Mucosa of descending colon (tissue), 3 donors: ENCODE measurements around the gene ZNF207. TPM values are rescaled to one million over a fixed set of nuclear protein-coding genes. Genes with fewer than 3 reads are reported as not detected.
A peak's percentile ranks its signal among the peaks of the same experiment; 100 is the strongest.

Experiments
- ATAC-seq: fragments of 200-7000 bp; cut with Tn5 transposase; one replicate; pipeline ENCODE4 v1.9.1; 2020; ENCODE audit warnings: mild to moderate bottlenecking, moderate library complexity
- DNase-seq, 3 donors: peaks; one replicate each; pipeline ENCODE4 v3.0.0-alpha.2; 2020
- H3K36me3 ChIP-seq: fragments of 200-600 bp; one replicate; pipeline ENCODE4 v1.8.0; 2021; ENCODE audit warnings: low read depth, mild to moderate bottlenecking
- H3K4me1 ChIP-seq: fragments of 200-600 bp; one replicate; pipeline ENCODE4 v1.8.0; 2021; ENCODE audit warnings: low read depth, mild to moderate bottlenecking
- H3K4me3 ChIP-seq: fragments of 200-600 bp; one replicate; pipeline ENCODE4 v1.8.0; 2021; ENCODE audit warnings: mild to moderate bottlenecking
- H3K9me3 ChIP-seq: fragments of 200-600 bp; one replicate; pipeline ENCODE4 v1.8.0; 2021; ENCODE audit warnings: mild to moderate bottlenecking
- intact Hi-C, 2 donors: fragments of 100-400 bp; cut with DNase I in 1 of 2; cut with micrococcal nuclease in 1 of 2; formaldehyde crosslinking; loops; one replicate each; pipeline versions ENCODE4 v1.11.0 to v1.11.1; 2022; cut with DNase I, micrococcal nuclease
- long read RNA-seq, 2 donors: library from polyadenylated mRNA; unstranded; transcript quantifications; one replicate each; pipeline ENCODE4 v2.0.0, GENCODE V29; 2019 to 2021
- total RNA-seq, 3 donors: library from RNA; stranded (reverse); fragmentation: NEBNext Ultra II Directional in 2 of 3; extraction: Animal tissue kit (Norgen Biotek cat#: 25700) in 2 of 3; gene quantifications; one replicate each; pipeline versions ENCODE4 v1.2.1 to v1.2.4, GENCODE V29; 2021 to 2023
- TF ChIP-seq, protein P1 (sequence below): fragments of 200-600 bp; IDR thresholded peaks from one replicate; pipeline ENCODE4 v1.8.0; 2022; ENCODE audit warnings: antibody characterized with exemption, mild to moderate bottlenecking
- donor health status: DM: no; HTN: no; CAD: no; lungs with moderate emphysema.
- donor health status: DM: no; HTN: no; CAD: no.
- donor health status: DM: no; HTN: yes; CAD: no.

Gene ZNF207
- total RNA-seq = 100 to 1,000 TPM; 141 to 168 (median 161) TPM
- long read RNA-seq, donor 1, full-length matches to known transcripts = 28 of 48 reads
- long read RNA-seq, donor 1, partial matches to known transcripts = 9 of 48 reads
- long read RNA-seq, donor 1, other reads (novel, unspliced or antisense) = 11 of 48 reads
- long read RNA-seq, donor 2, full-length matches to known transcripts = 34 of 45 reads
- long read RNA-seq, donor 2, partial matches to known transcripts = 4 of 45 reads
- long read RNA-seq, donor 2, other reads (novel, unspliced or antisense) = 7 of 45 reads

DNA sequence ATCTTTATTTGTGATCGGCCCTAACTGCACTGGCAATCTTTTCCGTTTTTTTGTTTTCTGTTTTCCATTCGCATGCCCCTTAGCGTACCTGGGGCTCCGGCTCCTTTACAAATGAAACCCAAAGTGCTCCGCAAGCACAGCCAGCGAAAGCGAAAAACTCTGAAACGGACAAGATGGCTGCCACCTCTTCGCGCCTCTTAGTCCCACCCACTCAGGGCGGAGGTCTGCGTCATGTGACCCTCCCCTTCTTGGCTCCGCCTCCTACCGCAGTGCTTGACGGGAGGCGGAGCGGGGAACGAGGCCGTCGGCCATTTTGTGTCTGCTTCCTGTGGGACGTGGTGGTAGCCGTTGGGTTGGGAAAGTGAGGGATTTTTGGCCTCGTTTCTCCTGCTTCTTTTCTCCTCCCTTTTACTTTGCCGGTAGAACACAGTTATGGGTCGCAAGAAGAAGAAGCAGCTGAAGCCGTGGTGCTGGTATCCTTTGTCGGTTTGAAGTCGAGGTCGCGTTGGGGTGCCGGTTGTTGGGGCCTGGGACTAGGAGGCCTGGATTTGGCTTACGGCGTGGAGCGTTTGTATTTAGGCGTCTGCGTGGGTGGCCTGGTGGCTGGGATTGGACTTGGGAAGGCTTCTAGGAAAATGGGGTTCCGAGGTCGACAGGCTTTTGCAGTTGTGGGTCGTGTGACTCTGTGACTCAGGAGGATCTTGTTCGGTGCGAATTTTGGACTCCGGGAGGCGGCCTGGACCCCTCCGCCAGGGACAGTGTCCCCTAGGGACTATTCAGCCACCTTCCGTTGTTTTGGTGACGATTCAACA lies at the start of gene ZNF207:
TSS of gene ZNF207 (plus strand) at position 304 of the 812 bp plus-strand sequence. CDS start at position 433, 129 bp downstream.
- TF ChIP-seq, protein P1, sequence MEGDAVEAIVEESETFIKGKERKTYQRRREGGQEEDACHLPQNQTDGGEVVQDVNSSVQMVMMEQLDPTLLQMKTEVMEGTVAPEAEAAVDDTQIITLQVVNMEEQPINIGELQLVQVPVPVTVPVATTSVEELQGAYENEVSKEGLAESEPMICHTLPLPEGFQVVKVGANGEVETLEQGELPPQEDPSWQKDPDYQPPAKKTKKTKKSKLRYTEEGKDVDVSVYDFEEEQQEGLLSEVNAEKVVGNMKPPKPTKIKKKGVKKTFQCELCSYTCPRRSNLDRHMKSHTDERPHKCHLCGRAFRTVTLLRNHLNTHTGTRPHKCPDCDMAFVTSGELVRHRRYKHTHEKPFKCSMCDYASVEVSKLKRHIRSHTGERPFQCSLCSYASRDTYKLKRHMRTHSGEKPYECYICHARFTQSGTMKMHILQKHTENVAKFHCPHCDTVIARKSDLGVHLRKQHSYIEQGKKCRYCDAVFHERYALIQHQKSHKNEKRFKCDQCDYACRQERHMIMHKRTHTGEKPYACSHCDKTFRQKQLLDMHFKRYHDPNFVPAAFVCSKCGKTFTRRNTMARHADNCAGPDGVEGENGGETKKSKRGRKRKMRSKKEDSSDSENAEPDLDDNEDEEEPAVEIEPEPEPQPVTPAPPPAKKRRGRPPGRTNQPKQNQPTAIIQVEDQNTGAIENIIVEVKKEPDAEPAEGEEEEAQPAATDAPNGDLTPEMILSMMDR = no peak
- DNase-seq = peak; percentile 95 to 97 (median 97)
- intact Hi-C loops = no loop called here
- Histone ChIP-seq H3K9me3 (no peaks in the 10 kb centered on the region), H3K4me1 (peaks cover 35% of the 10 kb centered on the region), H3K36me3 (no peaks in the 10 kb centered on the region), H3K4me3 (peak within 1 kb of the TSS; percentile 96)
- peak; percentile 99 for ATAC-seq

DNA sequence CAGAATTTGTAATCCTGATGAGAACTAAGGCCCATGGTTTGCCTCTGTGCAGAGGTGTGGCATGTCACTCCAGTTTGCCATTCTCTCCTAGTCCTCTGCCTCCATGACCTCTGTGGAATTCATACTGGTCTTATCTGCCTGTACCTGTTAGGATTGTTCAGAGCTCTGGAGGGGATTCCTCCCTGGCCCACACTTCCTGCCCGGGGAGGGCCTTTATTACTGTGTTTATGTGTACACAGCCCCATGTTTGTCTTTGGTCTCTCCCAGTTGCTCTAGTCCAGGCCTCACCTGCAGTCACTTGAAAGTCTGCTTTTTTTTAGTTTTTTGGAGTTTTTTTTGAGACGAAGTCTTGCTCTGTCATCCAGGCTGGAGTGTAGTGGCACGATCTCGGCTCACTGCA lies 47.9 kb upstream of the ZNF207 start:
- TF ChIP-seq, protein P1 = no peak
- ATAC-seq = no peak

DNA sequence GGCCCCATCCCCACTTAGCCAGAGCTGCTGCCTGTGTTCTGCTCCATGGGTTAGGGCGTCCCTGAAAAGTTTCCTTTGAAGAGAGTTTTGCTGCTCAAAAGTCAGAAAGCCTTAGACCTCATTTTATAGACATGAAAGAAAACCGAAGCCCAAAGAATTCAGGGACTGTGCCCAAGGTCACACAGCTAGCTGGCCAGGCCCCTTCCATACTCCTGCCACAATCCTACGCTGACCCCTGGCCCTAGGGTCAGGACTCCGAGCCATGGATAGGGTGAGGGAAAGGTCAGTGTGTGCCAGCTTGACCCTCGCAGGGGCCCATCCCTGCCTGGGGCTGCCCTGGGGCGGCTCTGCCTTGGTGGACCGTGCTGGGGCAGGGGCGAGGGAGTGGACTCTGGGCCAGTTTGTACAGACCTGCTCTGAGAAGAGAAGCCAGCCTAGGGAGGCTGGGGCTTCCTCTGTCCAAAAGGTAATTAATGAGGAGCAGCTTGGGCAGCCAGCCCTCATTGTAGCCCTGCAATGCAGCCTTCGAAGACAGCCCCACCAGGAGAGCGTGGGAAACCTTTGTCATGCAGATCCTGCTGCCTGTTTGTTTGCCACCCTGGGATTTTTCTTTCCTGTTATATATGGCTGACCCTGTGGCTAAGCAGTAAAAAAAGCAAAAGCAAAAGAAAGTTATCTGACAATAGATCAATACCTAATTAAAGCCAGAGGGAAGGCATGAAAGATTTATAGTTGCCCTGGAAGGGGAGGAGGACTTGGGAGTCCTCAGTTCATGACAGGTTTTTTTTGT lies 46.9 kb upstream of the ZNF207 start:
- no peak for DNase-seq
- intact Hi-C loops = no loop called here
- ATAC-seq = no peak

More for the DNA sequence above, 47.9 kb upstream of the ZNF207 start:
- H3K4me3 ChIP-seq = no peak overlapping the region
- intact Hi-C loops = no loop called here
- DNase-seq = no peak
- H3K9me3 ChIP-seq = no peaks in the 10 kb centered on the region
- H3K4me1 ChIP-seq = no peaks in the 10 kb centered on the region
- H3K36me3 ChIP-seq = no peaks in the 10 kb centered on the region

DNA sequence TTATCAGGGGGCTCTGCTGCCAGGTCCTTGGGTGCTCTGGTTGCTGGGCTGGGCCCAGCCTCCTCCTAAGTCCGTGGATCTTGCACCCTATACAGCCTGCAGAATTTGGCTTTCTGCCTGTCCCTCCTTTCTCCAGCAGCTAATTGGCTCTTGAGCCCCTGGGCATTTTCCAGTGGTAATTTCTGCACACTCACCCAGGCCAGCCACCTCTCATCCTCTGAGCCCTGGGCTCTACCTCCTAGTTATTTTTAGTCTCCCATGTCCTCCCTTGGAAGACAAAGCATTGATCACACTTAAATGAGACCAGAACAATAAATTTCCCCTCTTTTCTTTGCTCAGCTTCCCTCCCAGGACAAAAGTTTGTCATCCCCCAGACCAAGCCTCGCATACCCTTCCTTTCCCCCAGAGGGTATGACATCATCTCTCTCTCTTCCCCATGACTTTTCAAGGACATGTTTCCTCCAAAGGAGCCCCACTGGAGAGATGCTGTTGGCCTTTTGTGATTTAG lies 46.1 kb upstream of the ZNF207 start:
- Histone ChIP-seq H3K36me3 (no peaks in the 10 kb centered on the region), H3K4me3 (no peak overlapping the region), H3K4me1 (no peaks in the 10 kb centered on the region), H3K9me3 (no peaks in the 10 kb centered on the region)
- DNase-seq = no peak
- ATAC-seq = no peak
- TF ChIP-seq, protein P1 = no peak
- intact Hi-C loops = no loop called here

More for the DNA sequence above, 46.9 kb upstream of the ZNF207 start:
- TF ChIP-seq, protein P1 = no peak
- Histone ChIP-seq H3K36me3 (no peaks in the 10 kb centered on the region), H3K9me3 (no peaks in the 10 kb centered on the region), H3K4me1 (no peaks in the 10 kb centered on the region), H3K4me3 (no peak overlapping the region)

DNA sequence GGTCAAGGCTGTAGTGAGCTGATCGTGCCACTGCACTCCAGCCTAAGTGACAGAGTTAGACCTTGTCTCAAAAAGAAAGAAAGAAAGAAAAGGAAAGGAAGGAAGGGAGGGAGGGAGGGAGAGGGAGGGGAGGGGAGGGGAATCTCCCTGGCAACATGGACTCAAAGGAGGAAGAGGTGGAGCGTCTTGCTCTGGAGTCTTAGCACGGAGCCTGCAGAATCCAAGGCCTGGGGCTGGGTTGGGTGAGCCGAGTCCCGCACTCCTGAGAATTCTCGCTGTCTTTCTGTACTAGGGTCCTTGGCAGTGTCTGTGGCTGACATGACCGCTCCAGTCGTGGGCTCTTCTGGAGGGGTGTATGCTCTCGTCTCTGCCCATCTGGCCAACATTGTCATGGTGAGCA lies 44.9 kb upstream of the ZNF207 start:
- Histone ChIP-seq H3K9me3 (no peaks in the 10 kb centered on the region), H3K36me3 (no peaks in the 10 kb centered on the region), H3K4me3 (no peak overlapping the region), H3K4me1 (no peaks in the 10 kb centered on the region)
- intact Hi-C loops = no loop called here
- no peak for DNase-seq
- TF ChIP-seq, protein P1 = no peak
- ATAC-seq = no peak
